Heart left ventricle (tissue), 16 donors: Measurements from ENCODE around the gene SPEM2. TPM values are rescaled to one million over a fixed set of nuclear protein-coding genes. Genes with fewer than 3 reads are reported as not detected.

Experiments
- ATAC-seq, 4 donors: fragments of 200-7000 bp; cut with Tn5 transposase; one replicate each; pipeline ENCODE4 v1.9.1; 2020 to 2022; ENCODE audit warnings: moderate library complexity in 4 of 4, mild to moderate bottlenecking in 3 of 4, moderate number of reproducible peaks in 1 of 4
- DNase-seq, 5 donors: peaks; one replicate each; pipeline ENCODE4 v3.0.0-alpha.2; 2020
- H3K27ac ChIP-seq, 12 donors: fragments of 200-600 bp; sonication (generic) in 4 of 12; one replicate each; pipeline versions ENCODE4 v1.5.0 to v1.8.0; 2016 to 2022; ENCODE audit warnings: mild to moderate bottlenecking in 2 of 12
- H3K27me3 ChIP-seq, 9 donors: fragments of 200-600 bp; sonication (generic) in 2 of 9; one replicate each; pipeline versions ENCODE4 v1.5.1 to v1.8.0; 2016 to 2022; ENCODE audit warnings: mild to moderate bottlenecking in 3 of 9
- H3K36me3 ChIP-seq, 9 donors: fragments of 200-600 bp; sonication (generic) in 2 of 9; one replicate each; pipeline versions ENCODE4 v1.5.0 to v1.8.0; 2018 to 2022; ENCODE audit warnings: mild to moderate bottlenecking in 2 of 9
- H3K4me1 ChIP-seq, 12 donors: fragments of 200-600 bp; sonication (generic) in 4 of 12; one replicate each; pipeline versions ENCODE4 v1.5.0 to v1.8.0; 2016 to 2022; ENCODE audit warnings: mild to moderate bottlenecking in 3 of 12
- H3K4me3 ChIP-seq, 12 donors: fragments of 200-600 bp; sonication (generic) in 4 of 12; one replicate each; pipeline versions ENCODE4 v1.5.0 to v1.8.0; 2017 to 2022; ENCODE audit warnings: mild to moderate bottlenecking in 9 of 12, moderate library complexity in 4 of 12
- H3K9me3 ChIP-seq, 12 donors: fragments of 200-600 bp; sonication (generic) in 4 of 12; one replicate each; pipeline versions ENCODE4 v1.5.0 to v1.8.0; 2016 to 2022; ENCODE audit warnings: mild to moderate bottlenecking in 1 of 12
- CTCF ChIP-seq, 12 donors: fragments of 200-600 bp; sonication (generic) in 4 of 12; IDR thresholded peaks; one replicate each; pipeline versions ENCODE4 v1.5.0 to v1.8.0; 2018 to 2022; ENCODE audit warnings: antibody characterized with exemption in 12 of 12, mild to moderate bottlenecking in 5 of 12
- POLR2A ChIP-seq, 2 donors: fragments of 450-650 bp; IDR thresholded peaks; one replicate each; pipeline ENCODE4 v1.6.1; 2017; ENCODE audit warnings: antibody characterized with exemption in 2 of 2, mild to moderate bottlenecking in 2 of 2, moderate library complexity in 2 of 2
- WGBS, 4 donors: extraction: QIAGEN DNeasy Blood & Tissue Kit in 2 of 4; methylation state at CpG; one replicate each; pipeline versions ENCODE4 v1.1.5 to v1.1.7; 2013 to 2018; 5-methylcytosine and 5-hydroxymethylcytosine counted together
- intact Hi-C, 10 donors: fragments of 100-400 bp; cut with DNase I; formaldehyde crosslinking; loops; one replicate each; pipeline versions ENCODE4 v1.11.1 to v1.14.2; 2022
- polyA plus RNA-seq, 2 donors: library from polyadenylated mRNA; stranded (reverse); fragments of 200-250 nt; gene quantifications; one replicate each; pipeline ENCODE4 v1.2.3, GENCODE V29; 2013
- total RNA-seq, 9 donors: library from RNA; depleted of rRNA in 2 of 9; stranded (reverse); fragments of >200 nt in 2 of 9; fragmentation: NEBNext Ultra II Directional in 3 of 9; extraction: Animal tissue kit (Norgen Biotek cat#: 25700) in 3 of 9; gene quantifications; one replicate each; pipeline versions ENCODE4 v1.1.0 to v1.2.4, GENCODE V29; 2016 to 2023
- donor health status: ischemic (EF 13 %, LVEDD 7.1; RV severe dilation, severe dysfunction).
- donor health status: healthy with polysubstance abuse.
- donor health status: DM: no; HTN: yes; CAD: no.
- donor health status: DM: no; HTN: no; CAD: no.
- donor health status: ischemic (EF 25% LVEDD 6.9; RV normal size, moderate dysfunction).
- donor health status: ischemic (EF 25% LVEDD 5.7; RV mildly dilated, moderate dysfunction).
- donor health status: healthy.
- donor health status: DM: yes; HTN: yes; CAD: no.
- donor health status: ischemic (EF 35%, LVEDD 5.7; RV mildly dilated, moderate dysfunction).
- donor health status: nonischemic (EF 11% LVEDD 7.7; RV severe dilation, severe dysfunction).
- donor health status: DM: yes; HTN: yes; CAD: no.
- donor health status: PGD.
- donor health status: ischemic (EF 29% LVEDD 5.4; RV normal size, mild dysfunction).
- donor health status: nonischemic (EF 23%, LVEDD 6.1; RV moderate dilation, normal function).

Gene SPEM2
- total and polyA plus RNA-seq, 11 donors = not detected

GRCh38 chr17:7413346-7413985 lies 11.9 kb upstream of the SPEM2 start:
- H3K9me3 ChIP-seq = no peaks in the 10 kb centered on the region
- TF ChIP-seq POLR2A (IDR thresholded peaks at IDR 0.05) (no peak), CTCF (IDR thresholded peaks at IDR 0.05) (no peak)
- no peaks in the 10 kb centered on the region for H3K27me3 ChIP-seq
- no peak overlapping the region for H3K27ac ChIP-seq
- H3K4me3 ChIP-seq = no peak overlapping the region
- no peaks in the 10 kb centered on the region for H3K4me1 ChIP-seq
- H3K36me3 ChIP-seq = peaks cover 0 to 19% (median 0%) of the 10 kb centered on the region in 9 donors
- intact Hi-C loops = no loop called here
- ATAC-seq = peak in 1 of 4 donors; percentile 45
- 78 to 93% (median 82%) methylated on average over 4 to 6 of the region's 6 CpGs for WGBS, 4 donors
- DNase-seq = no peak

- DNase-seq (no peak), ATAC-seq (no peak)
- Histone ChIP-seq H3K9me3 (no peaks in the 10 kb centered on the region), H3K4me3 (no peak overlapping the region), H3K27ac (no peak overlapping the region), H3K4me1 (no peaks in the 10 kb centered on the region), H3K36me3 (peaks cover 0 to 19% (median 0%) of the 10 kb centered on the region in 9 donors), H3K27me3 (no peaks in the 10 kb centered on the region)
- no peak for TF ChIP-seq POLR2A (IDR thresholded peaks at IDR 0.05)
- no peak for TF ChIP-seq CTCF (IDR thresholded peaks at IDR 0.05)
- WGBS, 4 donors = 83 to 86% (median 86%) methylated on average over 9 to 14 of the region's 14 CpGs
- intact Hi-C loops = no loop called here
Observed at GRCh38 chr17:7414837-7415236, 10.6 kb upstream of the SPEM2 start.

GRCh38 chr17:7415784-7416183 lies 9.6 kb upstream of the SPEM2 start:
- no peaks in the 10 kb centered on the region for H3K27me3 ChIP-seq
- no peak overlapping the region for H3K27ac ChIP-seq
- H3K4me3 ChIP-seq = no peak overlapping the region
- H3K36me3 ChIP-seq = peaks cover 0 to 19% (median 0%) of the 10 kb centered on the region in 9 donors
- intact Hi-C loops = no loop called here
- no peaks in the 10 kb centered on the region for H3K9me3 ChIP-seq
- ATAC-seq (no peak), DNase-seq (no peak)
- TF ChIP-seq POLR2A (IDR thresholded peaks at IDR 0.05) (no peak), CTCF (IDR thresholded peaks at IDR 0.05) (no peak)
- no peaks in the 10 kb centered on the region for H3K4me1 ChIP-seq
- WGBS, 4 donors = 90 to 93% (median 91%) methylated on average over 18 to 23 of the region's 23 CpGs

GRCh38 chr17:7416323-7416722 lies 9.1 kb upstream of the SPEM2 start:
- Histone ChIP-seq H3K36me3 (peaks cover 0 to 19% (median 0%) of the 10 kb centered on the region in 9 donors), H3K27me3 (no peaks in the 10 kb centered on the region), H3K4me1 (no peaks in the 10 kb centered on the region), H3K4me3 (no peak overlapping the region), H3K27ac (no peak overlapping the region), H3K9me3 (no peaks in the 10 kb centered on the region)
- WGBS, 4 donors = 79 to 84% (median 82%) methylated on average over 6 of the region's 6 CpGs
- no peak for ATAC-seq
- intact Hi-C loops = no loop called here
- peak in 1 of 5 donors; percentile 13 for DNase-seq
- no peak for TF ChIP-seq CTCF (IDR thresholded peaks at IDR 0.05)
